ENCODE measurements around the gene HDLBP.

Gene HDLBP

GRCh38 chr2:241275910-241276309, 39.6 kb downstream of the HDLBP start:
- DNase-seq (ENCODE audit: low spot score) = no peak

DNA sequence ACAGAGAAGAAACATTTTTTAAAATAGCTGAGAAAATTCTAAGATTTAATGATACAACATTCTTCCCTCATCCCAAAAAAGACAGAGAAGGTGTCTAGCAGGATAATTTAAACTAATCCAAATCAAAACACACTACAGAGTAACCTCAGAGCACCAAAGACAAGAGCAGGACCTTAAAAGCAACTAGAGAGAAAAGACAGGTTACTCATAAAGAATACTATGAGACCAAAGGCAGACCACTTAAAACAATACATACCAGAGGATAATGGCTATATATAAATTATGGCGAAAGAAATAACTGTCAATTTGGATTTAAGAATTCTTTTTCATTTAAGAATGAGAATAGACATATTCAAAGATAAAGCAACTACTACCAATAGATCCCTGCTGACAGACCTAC, 40.0 kb downstream of the HDLBP start:
- no peak for DNase-seq (ENCODE audit: low spot score)

GRCh38 chr2:241274127-241274526, 41.3 kb downstream of the HDLBP start:
- DNase-seq (ENCODE audit: low spot score) = no peak

GRCh38 chr2:241273210-241274020, 42.1 kb downstream of the HDLBP start:
- DNase-seq (ENCODE audit: low spot score) = no peak

GRCh38 chr2:241272303-241273209, 42.9 kb downstream of the HDLBP start:
- peak; percentile 58 for DNase-seq (ENCODE audit: low spot score)

- DNase-seq (ENCODE audit: low spot score) = peak; percentile 58
Observed at GRCh38 chr2:241271706-241272302, 43.7 kb downstream of the HDLBP start.

DNA sequence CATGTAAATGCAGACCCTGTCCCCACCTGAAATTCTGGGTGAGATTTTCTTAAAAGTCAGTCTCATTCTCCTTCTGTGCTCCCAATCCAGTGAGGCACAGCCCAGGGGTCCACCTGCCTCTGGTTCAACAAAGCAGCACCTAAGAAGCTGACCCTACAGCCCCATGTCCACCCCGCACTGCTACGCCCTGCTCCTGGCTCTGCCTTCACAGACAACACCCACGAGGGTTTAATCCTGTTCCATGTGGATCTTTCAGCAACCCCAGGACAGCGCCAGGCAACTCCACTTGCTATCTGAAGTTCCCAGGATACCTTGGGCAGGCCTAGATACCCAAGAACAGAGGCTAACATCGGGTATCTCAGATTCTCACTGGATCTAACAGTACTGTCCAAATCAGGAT, 44.9 kb downstream of the HDLBP start:
- DNase-seq (ENCODE audit: low spot score) = no peak

GRCh38 chr2:241269707-241270520, 45.6 kb downstream of the HDLBP start:
- DNase-seq (ENCODE audit: low spot score) = no peak

DNA sequence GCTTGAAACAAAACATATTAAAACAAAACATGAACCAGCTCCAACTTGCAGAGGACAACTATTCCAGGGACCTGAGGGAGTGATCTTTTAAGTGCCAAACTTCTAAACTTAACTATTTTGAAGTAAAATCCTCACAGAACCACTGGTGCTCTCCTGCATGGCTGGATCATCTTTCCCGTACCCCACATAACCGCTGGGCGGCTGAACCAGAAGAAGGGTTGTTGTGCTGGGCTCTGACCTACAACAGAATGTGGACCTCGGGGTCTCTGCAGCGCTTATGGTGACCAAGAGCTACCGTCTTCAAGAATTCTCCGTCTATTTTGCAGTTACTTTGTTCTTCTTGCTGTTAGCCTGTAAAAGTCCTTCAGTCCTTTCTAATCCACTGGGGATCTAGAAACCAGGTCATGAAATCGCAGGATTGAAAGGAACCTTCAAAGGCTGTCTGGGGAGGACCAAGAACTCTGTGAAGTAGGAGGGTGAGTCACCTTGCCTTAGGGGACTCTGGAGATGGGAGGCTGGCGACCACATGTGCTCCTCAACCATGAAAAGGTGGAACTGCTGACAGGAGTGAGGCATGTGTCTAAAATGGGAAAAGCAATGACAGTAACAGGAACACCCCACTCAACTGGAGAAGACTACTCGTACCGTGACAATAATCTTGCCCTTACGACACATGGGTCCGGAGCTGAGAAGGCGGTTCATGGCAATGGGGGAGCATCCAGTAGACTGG, 46.6 kb downstream of the HDLBP start:
- DNase-seq (ENCODE audit: low spot score) = no peak

DNA sequence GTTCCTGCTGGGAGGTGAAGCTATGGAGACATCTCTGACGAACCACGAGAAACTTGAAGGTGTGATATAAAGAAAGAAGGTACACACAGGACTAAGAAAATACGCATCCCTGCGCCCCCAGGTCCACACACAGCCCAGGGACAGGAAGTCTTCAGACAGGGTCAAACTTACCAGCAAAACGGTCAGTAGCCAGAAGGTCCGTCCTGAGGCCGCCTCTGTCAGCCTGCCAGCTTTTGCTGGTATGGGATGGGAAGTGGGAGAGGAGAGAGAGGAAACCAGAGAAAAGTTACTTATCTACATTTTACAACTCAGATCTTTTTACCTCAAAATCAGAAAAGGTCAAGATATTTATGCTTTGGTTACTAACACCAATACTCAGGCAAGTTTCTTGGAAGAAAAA, 47.2 kb downstream of the HDLBP start:
- DNase-seq (ENCODE audit: low spot score) = no peak

DNA sequence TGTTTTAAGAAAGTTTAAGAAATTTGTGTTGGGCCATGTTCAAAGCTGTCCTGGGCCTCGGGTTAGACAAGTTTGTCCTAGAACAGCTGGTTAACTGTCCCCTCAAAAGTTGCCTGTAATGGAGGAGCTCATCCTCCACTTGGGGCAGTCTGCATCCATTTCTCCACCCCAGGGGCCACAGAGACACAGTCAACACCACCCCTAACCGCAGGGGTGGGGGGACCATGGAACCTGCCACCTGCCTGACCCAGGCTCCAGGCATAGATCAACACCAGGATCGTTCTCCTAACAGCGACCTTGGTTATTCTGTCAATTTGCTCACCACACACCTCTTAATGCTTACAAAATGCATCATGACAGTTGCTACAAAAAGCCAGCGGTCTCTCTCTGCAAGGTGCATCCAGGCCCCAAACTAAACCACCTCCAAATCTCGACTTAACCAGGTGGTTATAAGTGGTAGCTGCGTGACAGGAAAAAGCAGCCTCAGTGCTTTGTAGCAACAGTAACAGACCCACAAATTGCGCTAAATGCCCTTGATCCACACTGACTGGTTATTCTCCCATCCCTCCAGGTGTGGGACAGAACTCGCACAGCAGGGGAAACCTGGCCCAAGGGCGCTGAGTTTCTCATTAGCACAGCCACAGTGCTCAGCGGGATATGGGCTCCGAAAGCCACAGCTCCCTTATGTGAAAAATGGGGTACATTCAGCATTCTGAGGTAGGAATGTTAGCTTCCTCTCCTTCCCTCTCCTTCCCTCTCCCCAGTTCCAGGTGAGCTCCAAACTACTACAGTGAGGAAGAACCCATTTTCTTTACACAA, 48.0 kb downstream of the HDLBP start:
- no peak for DNase-seq (ENCODE audit: low spot score)

DNA sequence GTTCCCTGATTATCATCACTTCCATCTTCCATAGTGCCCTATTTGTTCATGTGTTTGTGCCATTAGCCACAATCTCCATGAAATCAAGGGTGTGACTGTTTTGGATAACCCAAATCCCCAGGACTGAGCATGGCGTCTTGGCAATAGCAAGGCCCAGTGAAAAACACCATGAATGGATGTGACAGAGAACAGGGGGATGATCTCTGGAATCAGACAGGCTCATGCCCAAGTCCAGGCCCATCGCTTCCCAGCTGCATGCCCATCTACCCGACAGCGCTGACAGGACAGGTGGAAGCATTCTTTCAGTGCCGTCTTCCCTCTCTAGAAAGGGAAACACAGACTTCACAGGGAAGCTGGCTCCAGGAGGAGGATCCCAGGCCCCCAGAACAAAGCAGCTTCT, 50.0 kb downstream of the HDLBP start:
- DNase-seq (ENCODE audit: low spot score) = no peak

DNA sequence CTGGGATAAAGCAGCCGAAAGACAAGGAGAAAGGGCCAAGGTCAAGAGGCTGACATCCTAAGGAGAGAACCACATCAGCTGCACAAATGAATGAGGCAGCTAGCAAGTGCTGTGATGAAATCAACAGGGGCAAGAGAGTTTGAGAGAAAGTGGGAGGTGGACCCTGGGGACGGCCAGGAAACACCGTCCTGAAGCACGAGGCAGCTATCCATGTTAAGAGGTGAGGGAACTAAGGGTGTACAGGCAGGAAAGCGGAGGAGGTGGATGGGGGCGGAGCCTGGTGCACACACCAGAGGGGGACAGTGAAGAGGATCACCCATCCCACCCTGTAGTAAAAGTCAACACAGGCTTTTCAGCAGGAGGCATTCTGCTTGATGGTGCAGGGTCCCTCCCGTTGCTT, 52.4 kb downstream of the HDLBP start:
- DNase-seq (ENCODE audit: low spot score) = no peak

DNA sequence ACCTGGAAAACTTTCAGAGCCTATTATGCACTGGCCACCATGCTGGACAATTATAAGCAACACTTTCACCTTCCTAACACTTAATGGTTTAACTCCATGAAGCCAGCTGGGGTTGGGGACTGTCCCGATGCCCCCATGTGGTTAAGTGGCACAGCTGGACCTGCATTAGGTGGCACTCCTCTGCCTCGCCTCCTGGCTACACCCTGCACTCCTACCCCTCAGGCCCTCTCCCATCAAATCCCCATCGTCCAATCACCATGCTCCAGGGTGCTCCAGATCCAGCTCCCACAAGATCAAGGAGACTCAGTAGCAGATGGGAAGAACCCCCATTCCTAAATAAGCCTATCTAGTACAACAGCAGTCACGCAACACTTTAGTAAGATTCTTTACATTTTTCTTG, 53.8 kb downstream of the HDLBP start:
- no peak for DNase-seq (ENCODE audit: low spot score)

DNA sequence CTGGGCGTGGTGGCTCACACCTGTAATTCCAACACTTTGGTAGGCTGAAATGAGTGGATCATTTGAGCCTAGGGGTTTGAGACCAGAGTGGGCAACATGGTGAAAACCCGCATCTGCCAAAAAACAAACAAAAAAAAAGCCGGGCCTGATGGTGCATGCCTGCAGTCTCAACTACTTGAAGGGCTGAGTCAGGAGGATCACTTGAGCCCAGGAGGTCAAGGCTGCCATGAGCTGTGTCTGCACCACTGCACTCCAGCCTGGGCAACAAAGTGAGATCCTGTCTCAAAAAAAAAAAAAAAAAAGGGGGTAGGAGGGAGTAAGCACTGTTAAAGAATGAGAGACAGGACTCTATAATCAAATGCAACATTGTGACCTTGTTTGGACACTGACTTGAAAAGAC, 54.6 kb downstream of the HDLBP start:
- DNase-seq (ENCODE audit: low spot score) = no peak

DNA sequence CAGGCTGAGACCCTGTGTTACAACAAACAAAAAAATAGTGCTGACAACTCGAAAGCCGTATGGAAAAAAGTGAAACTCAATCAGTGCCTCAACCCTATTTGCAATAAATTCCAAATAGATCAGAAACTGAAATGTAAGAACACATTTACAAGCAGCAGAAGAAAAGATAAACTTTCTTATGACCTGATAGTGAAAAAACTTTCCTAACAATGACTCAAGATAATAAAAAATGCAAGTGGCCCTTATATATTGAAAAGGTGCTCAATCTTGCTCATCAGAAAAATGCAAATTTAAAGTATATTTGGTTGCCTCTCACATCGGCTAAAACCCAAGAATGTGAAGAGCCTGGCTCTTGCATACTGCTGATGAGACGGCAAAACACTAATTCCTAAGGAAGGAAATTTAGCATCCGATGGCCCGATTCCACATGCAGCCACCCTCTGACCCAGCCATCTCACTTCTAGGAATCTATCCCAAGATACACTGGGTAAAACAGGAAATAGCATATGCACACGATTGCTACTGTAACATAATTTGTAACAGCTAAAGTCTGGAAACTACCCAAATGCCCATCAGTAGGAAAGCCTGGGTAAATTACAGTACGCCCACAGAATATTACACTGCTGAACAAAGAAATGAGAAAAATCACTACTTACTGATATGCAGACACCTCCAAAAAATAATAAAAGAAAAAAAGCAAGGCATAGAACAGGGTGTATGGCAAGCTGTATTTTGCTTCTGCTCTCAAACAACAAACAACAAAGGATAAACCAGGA, 56.8 kb downstream of the HDLBP start:
- DNase-seq (ENCODE audit: low spot score) = no peak

DNA sequence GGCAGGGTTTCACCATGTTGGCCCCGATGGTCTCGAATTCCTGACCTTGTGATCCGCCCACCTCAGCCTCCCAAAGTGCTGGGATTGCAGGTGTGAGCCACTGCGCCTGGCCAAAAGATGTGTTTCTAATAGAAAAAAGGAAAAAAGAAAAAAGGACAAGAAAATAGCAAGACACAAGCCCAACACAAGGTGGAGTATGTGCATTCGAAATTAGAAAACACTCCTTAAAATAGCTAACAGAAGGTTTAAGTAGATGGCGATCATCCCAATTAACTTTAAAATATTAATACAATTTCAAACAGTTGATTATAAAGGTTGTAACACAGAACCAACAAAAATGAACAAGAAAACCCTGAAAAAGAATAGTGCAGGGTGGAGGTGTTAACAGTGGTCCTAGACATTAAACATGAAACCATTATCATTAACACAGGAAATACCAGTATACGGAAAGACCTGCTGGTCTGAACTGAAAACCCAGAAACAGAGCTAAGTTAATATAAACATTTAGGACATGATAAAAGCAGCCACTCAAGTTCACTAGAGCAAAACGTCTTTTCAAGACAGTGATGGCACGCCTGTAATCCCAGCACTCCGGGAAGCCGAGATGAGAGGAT, 57.9 kb downstream of the HDLBP start:
- DNase-seq (ENCODE audit: low spot score) = no peak

DNA sequence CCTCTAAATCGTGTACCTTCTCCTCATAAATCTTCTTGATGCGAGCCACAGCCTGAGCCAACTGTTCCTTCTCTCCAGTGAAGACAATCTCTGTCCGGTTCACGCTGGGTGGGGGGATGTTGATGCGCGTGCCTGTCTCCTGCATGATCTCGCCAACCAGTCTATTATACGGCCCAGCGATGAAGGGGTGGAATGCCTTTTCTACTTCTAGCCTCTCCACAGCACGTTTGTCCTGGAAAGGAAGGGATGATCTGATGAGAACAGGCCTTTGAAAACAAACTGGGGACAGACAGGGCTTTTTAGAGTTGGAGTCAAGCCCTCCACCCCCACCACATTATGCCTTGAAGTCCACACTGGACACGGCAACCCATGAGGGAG, 59.3 kb downstream of the HDLBP start:
- DNase-seq (ENCODE audit: low spot score) = no peak

DNA sequence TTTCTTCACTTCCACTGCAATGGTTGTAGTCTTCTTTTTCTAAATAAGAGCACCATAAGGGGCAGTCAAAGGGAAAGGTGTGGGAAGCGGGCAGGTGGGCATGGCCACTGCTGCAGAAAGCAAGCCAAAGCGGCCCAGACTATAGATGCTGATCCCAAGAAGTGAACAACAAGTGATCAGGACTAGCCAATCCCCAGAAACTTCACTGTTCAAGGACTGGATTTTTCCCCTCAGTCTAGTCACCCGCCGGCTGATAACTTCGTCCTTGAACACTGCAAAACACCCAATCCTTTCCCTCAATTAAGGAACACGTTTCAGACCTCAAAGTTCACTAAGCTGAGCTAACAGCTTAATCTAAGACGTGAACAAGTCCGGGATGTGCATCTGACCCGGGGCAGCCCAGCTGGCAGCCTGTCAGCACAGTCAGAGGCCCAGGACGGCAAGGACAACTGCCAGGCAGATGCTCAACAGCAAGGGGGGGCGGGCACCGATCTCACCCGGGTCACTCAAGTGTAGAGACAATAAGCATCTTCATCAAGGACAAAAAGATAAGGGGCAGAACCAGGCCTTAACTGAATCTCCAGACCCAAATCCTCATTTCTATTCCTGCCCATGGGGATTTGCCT, 59.8 kb downstream of the HDLBP start:
- DNase-seq (ENCODE audit: low spot score) = no peak
